Measurements from ENCODE around the gene AIG1. TPM values are rescaled to one million over a fixed set of nuclear protein-coding genes. Genes with fewer than 3 reads are reported as not detected.

AIG1 gene
- polyA plus RNA-seq, 1 experiment, result 65.1 TPM

DNA sequence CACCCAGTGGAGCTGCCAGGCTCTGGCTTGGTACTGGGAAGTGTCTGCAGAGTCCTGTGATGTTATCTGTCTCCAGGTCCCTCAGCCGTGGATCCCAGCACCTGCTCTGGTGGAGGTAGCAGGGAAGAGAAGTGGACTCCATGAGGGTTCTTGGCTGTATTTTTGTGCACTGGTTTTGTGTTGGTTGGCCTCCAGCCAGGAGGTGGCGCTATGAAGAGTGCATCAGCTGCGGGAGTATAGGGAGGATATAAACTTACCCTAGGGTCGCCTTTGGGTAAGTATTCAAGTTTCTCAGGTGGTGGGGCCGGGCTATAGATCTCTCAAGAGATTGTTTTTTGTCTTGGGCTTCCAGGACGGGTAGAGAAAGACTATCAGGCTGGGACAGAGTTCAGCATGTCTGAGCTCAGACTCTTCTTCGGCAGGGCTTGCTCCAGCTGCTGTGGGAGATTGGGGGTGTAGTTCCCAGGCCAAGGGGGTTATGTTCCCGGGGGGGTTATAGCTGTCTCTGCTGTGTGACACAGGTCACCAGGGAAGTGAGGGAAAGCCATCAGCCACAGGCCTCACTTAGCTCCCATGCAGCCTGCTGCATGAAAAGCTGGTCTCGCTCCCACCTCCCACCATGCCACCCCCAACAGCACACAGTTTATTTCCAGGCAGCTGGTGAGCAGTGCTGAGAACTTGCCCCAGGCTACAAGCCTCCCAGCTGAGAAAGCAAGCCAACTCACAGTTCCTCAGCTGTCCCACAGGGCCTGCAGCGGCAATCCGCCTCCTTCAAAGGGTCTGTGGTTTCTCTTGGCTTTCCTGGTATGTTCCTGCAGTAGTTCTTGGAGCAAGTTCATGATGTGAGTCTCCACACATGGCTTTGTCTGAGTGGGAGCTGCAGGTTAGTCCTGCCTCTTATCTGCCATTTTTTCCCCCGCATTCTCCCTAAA lies 115.7 kb downstream of the AIG1 start:
- peak; percentile 71 for DNase-seq (ENCODE audit: low read depth, low spot score)
- H3K27me3 ChIP-seq (ENCODE audit: control insufficient read depth, insufficient read depth, low read length), result no peaks in the 10 kb centered on the region
- peak overlapping the region; percentile 61 for H3K27ac ChIP-seq (ENCODE audit: low read depth, low read length)
- no peaks in the 10 kb centered on the region for H3K9me3 ChIP-seq (ENCODE audit: control insufficient read depth, insufficient read depth, low read length)
- ChIA-PET POLR2A (interaction anchor here (0.6 kb wide), 2 partner anchors 24 to 469 kb away, joined by 3 to 4 read pairs; no protein-coding TSS in a partner anchor), CTCF (interaction anchor here (0.6 kb wide), 2 partner anchors 76 to 483 kb away, joined by 3 to 4 read pairs; no protein-coding TSS in a partner anchor)
- no peak for TF ChIP-seq CTCF (IDR thresholded peaks at IDR 0.05; ENCODE audit: low read depth, low read length)
- H3K4me3 ChIP-seq (ENCODE audit: low read depth, low read length), result no peak overlapping the region

DNA sequence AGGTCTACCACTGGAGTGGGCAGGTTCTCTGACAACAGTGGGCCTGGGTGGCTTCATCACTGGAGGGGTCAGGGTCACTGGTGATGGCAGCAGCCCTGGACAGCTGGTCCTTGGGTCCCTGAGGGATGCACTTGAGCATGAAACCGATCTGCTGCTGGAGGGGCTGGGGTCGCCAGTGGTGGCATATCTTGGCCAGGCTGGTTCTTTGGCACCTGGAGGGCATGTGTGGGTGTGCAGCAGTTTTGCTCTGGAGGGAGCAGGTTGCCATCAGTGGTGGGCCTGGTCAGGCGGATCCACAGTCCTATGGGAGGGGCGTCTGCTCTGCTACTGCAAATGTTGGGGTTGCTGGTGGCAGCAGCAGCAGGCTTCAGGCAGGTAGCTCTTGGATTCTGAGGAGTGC lies 117.0 kb downstream of the AIG1 start:
- no peak for TF ChIP-seq CTCF (IDR thresholded peaks at IDR 0.05; ENCODE audit: low read depth, low read length)
- Histone ChIP-seq H3K27ac (ENCODE audit: low read depth, low read length) (no peak overlapping the region), H3K9me3 (ENCODE audit: control insufficient read depth, insufficient read depth, low read length) (no peaks in the 10 kb centered on the region), H3K4me3 (ENCODE audit: low read depth, low read length) (no peak overlapping the region), H3K27me3 (ENCODE audit: control insufficient read depth, insufficient read depth, low read length) (no peaks in the 10 kb centered on the region)
- ChIA-PET POLR2A (no interaction called here), CTCF (interaction anchor here (0.6 kb wide), 1 partner anchor 46 kb away, joined by 3 read pairs; no protein-coding TSS in a partner anchor)
- no peak for DNase-seq (ENCODE audit: low read depth, low spot score)

- no peak for DNase-seq (ENCODE audit: low read depth, low spot score)
- TF ChIP-seq CTCF (IDR thresholded peaks at IDR 0.05; ENCODE audit: low read depth, low read length), result no peak
- ChIA-PET POLR2A (no interaction called here), CTCF (no interaction called here)
- H3K9me3 ChIP-seq (ENCODE audit: control insufficient read depth, insufficient read depth, low read length), result no peaks in the 10 kb centered on the region
- no peak overlapping the region for H3K4me3 ChIP-seq (ENCODE audit: low read depth, low read length)
- no peak overlapping the region for H3K27ac ChIP-seq (ENCODE audit: low read depth, low read length)
- H3K27me3 ChIP-seq (ENCODE audit: control insufficient read depth, insufficient read depth, low read length), result no peaks in the 10 kb centered on the region
Measured at GRCh38 chr6:143179096-143179495, 118.4 kb downstream of the AIG1 start.

DNA sequence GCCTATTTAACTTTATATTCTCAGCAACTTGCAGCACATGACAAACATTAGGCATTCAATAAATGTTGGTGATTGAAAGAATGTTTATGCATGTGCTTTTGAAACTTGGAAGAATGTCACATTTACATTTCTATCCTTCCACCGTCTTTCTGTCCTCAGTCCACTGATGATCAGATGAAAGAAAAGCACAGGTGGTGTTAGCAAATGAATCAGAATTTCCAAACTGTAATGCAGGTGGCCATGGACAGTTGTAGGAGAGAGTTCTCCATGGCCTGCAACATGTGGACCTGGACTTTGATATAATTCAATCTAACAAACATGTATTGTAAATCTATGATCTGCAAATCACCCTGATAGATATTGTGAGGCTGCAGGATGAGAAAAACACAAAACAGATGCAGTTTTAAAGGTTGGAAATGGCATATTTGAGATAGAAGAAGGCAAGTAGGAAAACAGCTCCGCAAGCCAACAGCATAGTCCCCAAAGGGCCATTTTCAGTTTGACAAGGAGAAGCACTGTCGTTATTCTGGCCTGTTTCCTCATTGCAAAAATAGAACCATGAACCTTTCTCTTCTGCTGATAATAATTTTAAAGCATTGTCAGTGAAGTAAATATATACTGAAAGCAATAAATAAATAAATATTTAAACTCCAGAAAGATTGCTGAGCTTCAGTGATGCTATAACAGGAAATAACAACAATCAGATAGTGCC lies 119.4 kb downstream of the AIG1 start:
- no peaks in the 10 kb centered on the region for H3K9me3 ChIP-seq (ENCODE audit: control insufficient read depth, insufficient read depth, low read length)
- no peak overlapping the region for H3K4me3 ChIP-seq (ENCODE audit: low read depth, low read length)
- POLR2A ChIA-PET, result no interaction called here
- TF ChIP-seq CTCF (IDR thresholded peaks at IDR 0.05; ENCODE audit: low read depth, low read length), result no peak
- no peak overlapping the region for H3K27ac ChIP-seq (ENCODE audit: low read depth, low read length)
- CTCF ChIA-PET, result no interaction called here
- no peak for DNase-seq (ENCODE audit: low read depth, low spot score)
- H3K27me3 ChIP-seq (ENCODE audit: control insufficient read depth, insufficient read depth, low read length), result no peaks in the 10 kb centered on the region

GRCh38 chr6:143180826-143181225 lies 120.1 kb downstream of the AIG1 start:
- TF ChIP-seq CTCF (IDR thresholded peaks at IDR 0.05; ENCODE audit: low read depth, low read length), result no peak
- ChIA-PET CTCF (no interaction called here), POLR2A (no interaction called here)
- no peak for DNase-seq (ENCODE audit: low read depth, low spot score)
- Histone ChIP-seq H3K27me3 (ENCODE audit: control insufficient read depth, insufficient read depth, low read length) (no peaks in the 10 kb centered on the region), H3K4me3 (ENCODE audit: low read depth, low read length) (no peak overlapping the region), H3K9me3 (ENCODE audit: control insufficient read depth, insufficient read depth, low read length) (no peaks in the 10 kb centered on the region), H3K27ac (ENCODE audit: low read depth, low read length) (no peak overlapping the region)

Measured in AG04450 (cell line).